ENCODE data around the gene ERC1.

- TF ChIP-seq CTCF (IDR thresholded peaks at IDR 0.05), result no peak
- no peak for TF ChIP-seq POLR2A (IDR thresholded peaks at IDR 0.05)
Measured at GRCh38 chr12:1063852-1064251, 72.8 kb downstream of the ERC1 start.

All from vagina (tissue), 2 donors.